Stimulated activated CD4-positive, alpha-beta T cell treated with anti-CD3 and anti-CD28 coated beads, Interleukin-1b, Interleukin-23, amount 100 ng/mL, for 4 hours (primary cell): ENCODE measurements around the gene OR10A6.

Experiments
- DNase-seq, 2 donors: peaks; one replicate each; pipeline ENCODE4 v3.0.0-alpha.2; 2020; ENCODE audit warnings: low read depth in 2 of 2

Gene OR10A6, protein sequence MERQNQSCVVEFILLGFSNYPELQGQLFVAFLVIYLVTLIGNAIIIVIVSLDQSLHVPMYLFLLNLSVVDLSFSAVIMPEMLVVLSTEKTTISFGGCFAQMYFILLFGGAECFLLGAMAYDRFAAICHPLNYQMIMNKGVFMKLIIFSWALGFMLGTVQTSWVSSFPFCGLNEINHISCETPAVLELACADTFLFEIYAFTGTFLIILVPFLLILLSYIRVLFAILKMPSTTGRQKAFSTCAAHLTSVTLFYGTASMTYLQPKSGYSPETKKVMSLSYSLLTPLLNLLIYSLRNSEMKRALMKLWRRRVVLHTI

DNA sequence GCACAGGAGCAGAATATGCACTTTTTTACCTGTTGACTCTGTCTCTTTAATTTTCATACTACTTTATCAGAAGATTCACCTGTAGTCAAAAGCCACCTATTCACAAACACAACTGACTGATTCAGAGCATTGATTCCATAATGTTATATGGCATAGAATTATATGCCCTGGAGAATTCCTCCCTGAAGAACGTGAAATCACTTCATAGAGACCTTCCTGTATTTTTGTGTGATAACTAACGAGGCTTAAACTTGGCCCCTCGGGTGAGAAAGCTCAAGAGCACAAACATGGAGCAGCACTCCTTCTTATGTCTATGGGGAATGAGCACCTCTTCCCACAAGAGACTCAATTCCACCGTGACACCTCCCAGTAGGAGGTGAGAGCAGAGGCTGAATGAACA lies at the start of gene OR10A6:
OR10A6 (minus strand) TSS at position 101 of the 400 bp plus-strand sequence. CDS start 2,606 bp downstream, outside the sequence.
- DNase-seq = no peak

DNA sequence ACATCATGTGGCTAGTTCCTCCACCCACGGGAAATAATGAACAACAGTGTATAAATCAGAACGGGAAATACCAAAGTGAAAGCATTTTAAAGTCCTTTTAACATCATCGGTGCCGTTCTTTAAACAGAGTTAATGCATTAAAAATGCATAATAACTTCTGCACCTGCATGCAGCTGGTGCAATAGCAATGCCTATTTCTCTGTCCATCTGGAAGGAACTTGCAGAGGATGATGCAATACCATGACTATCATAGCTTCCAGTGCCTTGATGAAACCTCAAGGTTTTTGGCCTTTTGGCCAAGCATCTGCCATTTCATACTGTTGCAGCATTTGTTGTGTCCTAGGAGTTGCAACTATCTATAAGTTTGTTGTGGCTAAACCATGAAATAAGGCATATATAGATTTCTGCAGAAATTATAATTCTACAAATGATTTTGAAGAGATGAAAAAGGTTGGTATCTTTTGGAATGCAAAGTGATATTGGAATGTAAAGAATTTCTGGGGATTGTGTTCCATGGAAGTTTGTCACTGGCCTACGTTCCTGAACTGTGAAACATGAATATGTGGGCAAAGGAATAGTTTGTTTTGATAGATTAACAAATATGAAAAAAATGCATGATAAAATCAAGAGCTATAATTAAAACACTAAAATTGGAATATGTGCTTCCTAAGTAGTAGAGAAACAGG lies 46.3 kb upstream of the OR10A6 start:
- DNase-seq = no peak

- no peak for DNase-seq
Observed at GRCh38 chr11:7974668-7975067, 43.6 kb upstream of the OR10A6 start.

DNA sequence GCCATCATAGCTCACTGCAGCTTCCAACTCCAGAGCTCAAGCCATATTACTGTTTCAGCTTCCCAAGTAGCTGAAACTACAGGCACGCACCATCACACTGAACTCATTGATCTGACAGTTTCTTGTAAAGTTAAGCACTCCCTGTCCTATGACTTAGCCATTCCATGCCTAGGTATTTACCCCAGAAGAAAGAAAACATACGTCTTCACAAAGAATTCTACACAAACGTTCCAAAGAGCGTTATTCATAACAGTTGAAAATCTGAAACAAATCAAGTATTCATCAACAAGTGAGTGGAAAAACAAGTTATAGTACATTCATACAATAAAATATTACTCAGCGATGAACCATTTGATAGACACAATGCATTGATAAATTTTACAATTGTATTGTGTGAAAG lies 41.9 kb upstream of the OR10A6 start:
- no peak for DNase-seq

GRCh38 chr11:7971846-7972245 lies 40.8 kb upstream of the OR10A6 start:
- DNase-seq = no peak

DNA sequence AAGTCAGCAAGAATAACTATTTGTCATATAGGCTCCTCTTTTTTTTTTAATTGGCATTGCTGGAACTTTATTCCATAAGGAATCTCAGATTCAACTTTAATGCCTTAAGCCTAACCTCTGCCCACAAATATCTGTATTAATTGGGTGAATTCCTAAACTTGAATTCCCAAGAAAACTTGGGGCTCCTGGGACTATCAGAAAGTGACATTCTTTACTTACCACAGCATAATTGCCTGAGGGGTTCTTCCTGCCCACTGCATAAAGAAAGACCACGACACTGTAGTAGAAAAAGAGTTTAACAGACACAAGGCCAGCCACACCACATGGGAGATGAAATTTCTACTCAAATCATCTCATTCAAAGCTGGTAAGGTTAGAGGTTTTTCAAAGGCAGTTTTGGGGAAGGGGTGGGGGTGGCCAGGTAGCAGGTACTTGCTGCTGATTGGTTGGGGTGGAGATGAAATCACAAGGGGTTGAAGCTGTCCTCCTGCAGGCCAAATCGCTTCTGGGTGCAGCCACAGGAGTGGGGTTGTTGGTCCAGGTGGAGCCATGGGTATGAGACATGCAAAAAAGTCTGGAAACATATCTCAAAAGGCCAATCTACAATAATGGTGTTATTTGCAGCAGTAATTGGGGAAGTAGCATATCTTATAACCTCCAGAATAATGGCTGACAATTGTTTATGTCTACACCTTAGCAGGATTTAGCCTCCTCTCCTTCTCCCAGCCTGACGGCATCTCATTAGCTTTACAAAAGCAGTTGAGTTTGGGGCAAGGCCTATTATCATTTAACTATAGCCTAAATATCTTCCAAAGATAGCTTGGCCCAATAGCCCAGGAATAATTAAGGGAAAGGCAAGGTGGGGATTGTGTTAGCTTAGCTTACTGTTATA lies 38.9 kb upstream of the OR10A6 start:
- DNase-seq = no peak

- no peak for DNase-seq
Observed at GRCh38 chr11:7968686-7969085, 37.6 kb upstream of the OR10A6 start.

GRCh38 chr11:7967826-7968225 lies 36.8 kb upstream of the OR10A6 start:
- DNase-seq = no peak

- DNase-seq = no peak
Observed at GRCh38 chr11:7967097-7967496, 36.0 kb upstream of the OR10A6 start.

GRCh38 chr11:7965386-7965785 lies 34.3 kb upstream of the OR10A6 start, which contains the start of gene NLRP10:
TSS of gene NLRP10 (minus strand) at chr11:7965447. CDS start at chr11:7963495, 1,952 bp downstream.
- DNase-seq = no peak

- no peak for DNase-seq
Observed at GRCh38 chr11:7964873-7965272, 33.8 kb upstream of the OR10A6 start.

DNA sequence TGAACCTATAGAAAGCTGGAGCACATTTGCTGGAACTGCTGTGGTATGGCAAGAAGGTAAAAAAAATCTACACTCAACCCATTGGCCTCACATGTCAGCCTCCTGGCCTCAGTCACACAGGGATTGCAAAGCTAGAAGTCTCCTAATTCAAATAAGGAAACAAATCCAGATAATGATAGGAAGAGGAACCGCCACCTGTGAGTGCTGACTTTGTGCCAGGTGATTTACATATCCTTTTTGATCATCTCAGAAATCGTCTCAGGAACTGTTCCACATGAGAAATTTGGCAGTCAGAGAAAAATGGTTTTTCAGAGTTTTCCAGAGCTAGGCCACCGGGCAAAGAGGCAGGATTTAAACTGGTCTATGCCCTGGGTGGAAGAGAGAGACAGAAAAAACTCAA lies 33.2 kb upstream of the OR10A6 start:
- DNase-seq = no peak

DNA sequence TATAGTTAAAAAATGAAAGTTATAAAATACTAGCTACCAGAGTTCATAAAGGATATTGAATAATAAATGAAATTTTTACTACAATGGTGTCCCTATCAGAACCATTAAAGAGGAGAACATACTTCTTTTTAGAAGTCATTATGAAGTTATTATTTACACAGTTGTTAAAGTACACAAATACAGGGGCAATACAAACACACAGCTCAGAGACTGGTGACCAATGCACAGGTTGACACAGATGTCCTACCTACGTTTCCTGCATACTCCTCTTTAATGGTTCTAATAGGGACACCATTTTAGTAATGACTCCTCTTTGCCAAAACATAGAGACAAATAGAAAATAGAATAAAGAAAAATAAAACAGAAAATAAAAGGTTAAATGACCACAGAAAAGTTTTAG lies 24.1 kb upstream of the OR10A6 start:
- DNase-seq = no peak

DNA sequence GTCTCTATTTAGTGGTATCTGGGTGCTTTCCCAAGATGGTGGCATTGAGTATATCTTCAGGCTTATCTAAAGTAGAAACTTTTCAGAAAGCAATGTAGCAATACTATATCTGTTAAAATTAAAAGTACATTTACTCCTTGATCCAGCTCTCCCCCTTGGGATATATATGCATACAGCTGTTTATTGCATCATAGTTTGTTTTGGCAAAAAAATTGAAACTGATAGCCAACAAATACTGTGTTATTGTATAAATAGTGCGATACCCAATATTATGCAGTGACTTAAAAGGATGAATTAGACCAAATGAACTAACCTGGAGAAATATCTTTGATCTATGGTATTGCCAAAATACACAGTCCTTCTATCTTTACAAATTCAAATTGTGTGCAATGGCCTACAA lies 18.9 kb upstream of the OR10A6 start:
- no peak for DNase-seq

- DNase-seq = no peak
Observed at GRCh38 chr11:7944123-7944522, 13.1 kb upstream of the OR10A6 start.

- no peak for DNase-seq
Observed at GRCh38 chr11:7941608-7942007, 10.5 kb upstream of the OR10A6 start, which contains the start of gene OR10A3. TSS of gene OR10A3 (minus strand) at chr11:7941708. CDS start at chr11:7939520, 2,188 bp downstream.

GRCh38 chr11:7941146-7941545 lies 10.1 kb upstream of the OR10A6 start:
- no peak for DNase-seq

GRCh38 chr11:7936615-7937014 lies 5.5 kb upstream of the OR10A6 start:
- DNase-seq = no peak

- no peak for DNase-seq
Observed at GRCh38 chr11:7927635-7928034, 3.4 kb downstream of the OR10A6 start.

DNA sequence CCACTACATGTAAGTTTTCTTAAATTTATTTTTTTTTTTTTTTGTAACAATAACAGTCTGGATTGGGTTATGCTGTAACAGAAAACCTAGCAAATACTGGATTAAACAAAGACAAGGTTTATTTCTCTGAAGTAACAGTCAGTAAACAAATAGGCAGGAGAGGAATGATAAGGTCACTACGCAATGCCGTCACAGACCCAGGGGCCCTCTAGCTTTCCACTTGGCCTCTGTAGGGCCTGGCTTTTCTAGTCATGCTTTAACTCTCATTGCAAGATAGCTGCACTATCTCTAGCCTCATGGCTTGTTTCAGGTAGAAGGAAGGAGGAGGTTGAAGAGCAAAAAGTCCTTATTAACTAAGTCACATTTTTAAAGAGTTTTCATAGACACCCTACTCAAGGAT lies 6.5 kb downstream of the OR10A6 start:
- no peak for DNase-seq

DNA sequence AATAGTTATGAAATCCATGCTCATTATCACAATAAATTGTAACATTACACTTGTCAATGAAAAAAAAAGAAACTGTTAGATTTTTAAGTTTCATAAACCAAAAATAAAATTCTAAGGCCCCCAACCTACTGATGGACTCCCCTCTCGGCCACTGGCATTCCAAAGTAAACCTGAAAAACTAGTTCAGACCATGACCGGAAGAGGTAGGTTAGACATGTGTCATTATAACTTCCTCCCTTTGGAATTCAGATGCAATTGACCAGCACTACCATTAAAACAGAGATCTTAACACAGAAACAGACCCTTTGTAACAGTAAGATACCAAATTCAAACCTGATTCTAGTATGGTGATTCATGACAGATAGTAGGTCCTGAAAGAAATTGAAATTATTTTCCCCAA lies 12.9 kb downstream of the OR10A6 start:
- no peak for DNase-seq

GRCh38 chr11:7911011-7911410 lies 20.1 kb downstream of the OR10A6 start:
- no peak for DNase-seq
